Head of caudate nucleus (tissue), 42 donors: ENCODE results near the gene MDN1.
A peak's percentile ranks its signal among the peaks of the same experiment; 100 is the strongest.
"Not testable (repeated sequence)": the region's sequence is repeated elsewhere in the genome, so short reads cannot be mapped to it uniquely, and the experiment has no call there.

Source experiments
- DNase-seq, 42 donors: peaks; one replicate each; pipeline versions ENCODE4 v3.0.0 to v3.0.0-alpha.2; 2020 to 2021; ENCODE audit warnings: mixed read lengths in 7 of 42
- intact Hi-C: fragments of 100-400 bp; cut with DNase I; formaldehyde crosslinking; loops from one replicate; pipeline ENCODE4 v1.15.0; 2022

The MDN1 gene

DNA sequence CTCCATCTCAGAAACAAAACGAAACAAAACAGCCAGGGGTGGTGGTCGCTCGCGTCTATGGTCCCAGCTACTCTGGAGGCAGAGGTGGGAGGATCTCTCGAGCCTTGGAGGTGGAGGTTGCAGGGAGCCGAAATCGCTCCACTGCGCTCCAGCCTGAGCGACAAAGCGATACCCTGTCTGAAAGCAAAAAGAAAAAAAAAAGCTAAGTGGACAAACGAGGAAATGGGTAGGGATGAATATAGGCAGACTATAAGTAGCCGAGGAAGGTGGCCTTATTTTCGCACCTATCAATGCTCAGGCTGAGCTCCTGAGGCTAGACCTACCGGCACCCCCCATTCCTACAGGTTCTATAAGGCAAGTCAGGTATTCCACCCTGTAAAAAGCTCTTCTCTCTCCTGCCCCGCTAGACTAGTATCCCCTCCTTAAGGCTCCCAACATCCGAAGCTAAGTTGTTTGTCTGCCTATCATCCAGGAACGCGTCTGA, 9.4 kb upstream of the MDN1 start:
- peak in 9 of 42 donors; percentile 1 to 39 (median 10) for DNase-seq
- intact Hi-C loops: no loop called here

DNA sequence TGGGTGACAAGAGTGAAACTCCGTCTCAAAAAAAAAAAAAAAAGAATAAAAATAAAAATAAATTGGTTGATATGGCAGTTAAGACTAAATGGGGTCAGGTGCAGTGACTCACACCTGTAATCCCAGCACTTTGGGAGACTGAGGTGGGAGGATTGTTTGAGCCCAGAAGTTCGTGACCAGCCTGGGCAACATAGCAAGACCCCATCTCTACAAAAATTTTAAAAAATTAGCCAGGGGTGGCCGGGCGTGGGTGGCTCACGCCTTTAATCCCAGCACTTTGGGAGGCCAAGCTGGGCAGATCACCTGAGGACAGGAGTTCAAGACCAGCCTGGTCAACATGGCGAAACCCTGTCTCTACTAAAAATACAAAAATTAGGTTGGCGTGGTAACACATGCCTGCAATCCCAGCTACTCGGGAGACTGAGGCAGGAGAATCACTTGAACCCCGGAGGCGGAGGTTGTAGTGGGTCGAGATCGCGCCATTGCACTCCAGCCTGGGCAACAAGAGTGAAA, 8.9 kb upstream of the MDN1 start:
- intact Hi-C loops, DNase-seq: not testable (repeated sequence)

DNA sequence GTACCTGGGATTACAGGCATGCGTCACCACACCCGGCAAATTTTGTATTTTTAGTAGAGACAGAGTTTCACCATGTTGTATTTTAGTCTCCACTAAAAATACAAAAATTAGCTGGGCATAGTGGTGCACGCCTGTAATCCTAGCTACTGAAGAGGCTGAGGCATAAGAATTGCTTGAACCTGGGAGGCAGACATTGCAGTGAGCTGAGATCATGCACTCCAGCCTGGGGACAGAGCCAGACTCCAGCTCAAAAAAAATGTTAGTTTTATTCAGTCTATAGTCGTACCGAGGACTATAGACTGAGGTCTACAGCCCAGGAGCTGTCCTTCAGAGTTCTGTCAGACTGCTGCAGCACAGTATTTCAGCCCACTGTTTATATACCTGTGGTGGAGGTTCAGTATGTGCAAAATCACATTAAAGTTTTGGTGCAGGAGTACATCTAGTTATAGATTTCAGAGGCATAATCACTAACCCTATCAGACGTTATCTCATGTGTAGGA, 6.5 kb upstream of the MDN1 start:
- DNase-seq: no peak
- intact Hi-C loops: no loop called here

DNA sequence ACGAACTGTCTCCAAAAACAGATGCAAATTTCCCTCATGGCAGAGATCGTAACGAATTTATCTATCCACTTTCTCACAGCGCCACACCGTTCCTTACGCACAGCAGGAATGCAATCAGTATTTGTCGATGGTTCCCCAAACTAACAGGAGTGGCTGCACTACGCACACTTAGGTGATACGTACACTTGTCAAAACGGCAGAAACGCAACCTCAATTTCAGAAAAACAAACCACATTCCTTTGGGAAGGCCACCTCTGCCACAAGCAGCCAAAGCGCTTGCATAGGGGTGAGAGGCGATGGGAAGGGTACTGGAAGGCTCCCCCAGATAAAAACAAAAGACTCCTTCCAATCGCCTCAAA, 638 bp downstream of the MDN1 start:
- intact Hi-C loops: no loop called here
- peak in 32 of 42 donors; percentile 2 to 75 (median 36) for DNase-seq

DNA sequence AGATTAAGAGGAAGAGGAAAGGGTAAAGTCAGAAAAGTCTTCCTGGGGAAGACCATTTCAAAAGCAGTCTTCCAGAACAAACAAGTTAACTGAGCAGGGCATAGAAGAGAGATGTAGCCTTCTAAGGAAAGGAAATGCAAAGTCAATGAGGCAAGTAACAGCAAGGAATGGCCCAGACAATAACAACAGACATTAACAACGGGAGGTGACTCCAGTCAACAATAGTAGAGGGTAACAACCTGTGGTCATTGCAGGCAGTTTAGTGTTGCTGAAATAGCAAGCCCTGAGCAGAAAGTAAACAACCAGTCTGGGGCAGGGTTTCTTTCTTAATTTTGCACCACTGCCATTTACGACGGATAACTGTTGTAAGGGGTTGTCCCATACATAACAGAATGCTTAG, 2.1 kb downstream of the MDN1 start:
- no peak for DNase-seq
- intact Hi-C loops: no loop called here

DNA sequence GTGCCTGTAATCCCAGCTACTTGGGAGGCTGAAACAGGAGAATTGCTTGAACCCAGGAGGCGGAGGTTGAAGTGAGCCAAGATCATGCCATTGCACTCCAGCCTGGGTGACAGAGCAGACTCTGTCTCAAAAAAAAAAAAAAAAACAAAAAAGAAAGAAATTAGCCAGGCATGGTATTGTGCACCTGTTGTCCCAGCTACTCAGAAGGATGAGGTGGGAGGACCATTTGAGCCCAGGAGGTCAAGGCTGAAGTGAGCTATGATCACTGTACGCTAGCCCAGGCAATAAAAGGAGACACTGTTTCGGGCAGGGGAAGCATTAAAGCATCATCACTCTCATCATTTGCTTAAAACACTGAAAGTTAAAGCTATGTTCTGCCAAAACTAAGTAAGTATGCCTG, 6.2 kb downstream of the MDN1 start:
- intact Hi-C loops, DNase-seq: not testable (repeated sequence)

DNA sequence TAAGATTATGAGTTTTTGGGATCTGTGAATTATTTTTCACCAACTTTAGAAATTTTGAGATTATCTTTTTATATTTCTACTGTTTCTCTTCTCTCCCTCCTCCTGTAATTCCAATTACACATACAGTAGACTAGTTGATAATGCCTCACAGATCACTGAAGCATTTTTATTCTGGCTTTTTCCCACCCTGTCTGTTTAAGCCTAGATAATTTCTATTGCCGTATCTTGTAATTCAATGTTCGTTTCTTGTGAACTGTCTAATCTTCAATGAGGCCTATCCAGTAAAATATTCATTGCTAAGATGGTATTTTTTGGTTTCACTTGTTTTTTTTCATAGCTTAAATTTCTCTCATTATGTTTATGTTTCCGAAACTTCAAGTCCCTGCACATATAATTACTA, 12.0 kb downstream of the MDN1 start:
- no peak for DNase-seq
- intact Hi-C loops: no loop called here

DNA sequence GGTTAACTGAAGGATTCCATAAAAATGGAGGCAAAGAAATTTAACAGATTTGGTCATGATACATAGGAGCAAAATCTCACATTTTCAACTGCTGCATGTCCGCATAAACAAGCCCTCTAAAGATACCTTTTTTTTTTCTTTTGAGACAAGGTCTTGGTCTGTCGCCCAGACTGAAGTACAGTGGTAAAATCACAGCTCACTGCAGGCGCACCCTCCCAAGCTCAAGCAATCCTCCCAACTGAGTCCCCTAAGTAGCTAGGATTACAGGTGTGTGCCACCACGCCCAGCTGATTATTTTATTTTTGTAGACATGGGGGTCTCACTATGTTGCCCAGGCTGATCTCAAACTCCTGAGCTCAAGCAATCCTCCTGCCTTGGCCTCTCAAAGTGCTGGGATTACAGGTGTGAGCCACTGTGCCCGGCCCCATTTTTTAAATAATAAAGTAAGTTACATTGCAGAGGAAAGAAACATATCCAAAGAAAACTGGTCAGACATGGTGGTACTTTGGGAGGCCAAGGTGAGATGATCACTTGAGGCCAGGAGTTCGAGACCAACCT, 13.7 kb downstream of the MDN1 start:
- intact Hi-C loops: no loop called here
- no peak for DNase-seq

DNA sequence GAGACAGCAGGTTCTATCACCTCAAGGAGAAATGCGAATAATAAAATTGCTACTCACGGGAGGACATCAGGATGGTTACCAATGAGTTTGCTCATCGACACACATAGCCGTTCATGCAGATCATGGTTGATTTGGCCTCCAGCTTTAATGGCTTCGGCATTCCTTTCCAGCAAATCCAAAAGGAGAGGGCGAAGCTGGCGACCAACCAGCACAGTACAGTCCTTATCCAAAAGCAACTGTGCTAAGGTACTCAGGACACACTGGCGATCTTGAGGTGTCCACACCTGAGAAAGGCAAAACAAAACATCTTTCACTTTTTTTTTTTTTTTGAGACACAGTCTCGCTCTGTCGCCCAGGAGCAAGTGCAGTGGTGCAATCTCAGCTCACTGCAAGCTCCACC, 16.3 kb downstream of the MDN1 start:
- no peak for DNase-seq
- intact Hi-C loops: no loop called here

DNA sequence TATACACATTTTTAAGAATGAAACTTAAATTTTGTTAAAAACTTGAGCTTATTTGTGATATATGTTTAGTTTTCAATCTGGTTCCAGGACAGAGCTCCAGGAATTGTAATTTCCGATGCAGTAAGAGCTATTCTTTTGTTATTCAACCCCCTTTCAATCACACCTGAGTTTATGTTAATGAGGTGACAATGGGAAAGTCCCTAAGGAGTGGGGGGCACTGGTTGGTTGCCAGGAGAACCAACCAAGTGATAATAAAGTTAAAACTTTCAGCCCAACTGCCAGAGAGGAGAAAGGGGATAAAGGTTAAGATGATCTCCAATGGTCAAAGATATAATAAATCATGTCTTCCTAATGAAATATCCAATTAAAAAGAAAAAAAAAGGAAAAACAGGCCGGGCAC, 19.8 kb downstream of the MDN1 start:
- DNase-seq: no peak
- intact Hi-C loops: no loop called here

DNA sequence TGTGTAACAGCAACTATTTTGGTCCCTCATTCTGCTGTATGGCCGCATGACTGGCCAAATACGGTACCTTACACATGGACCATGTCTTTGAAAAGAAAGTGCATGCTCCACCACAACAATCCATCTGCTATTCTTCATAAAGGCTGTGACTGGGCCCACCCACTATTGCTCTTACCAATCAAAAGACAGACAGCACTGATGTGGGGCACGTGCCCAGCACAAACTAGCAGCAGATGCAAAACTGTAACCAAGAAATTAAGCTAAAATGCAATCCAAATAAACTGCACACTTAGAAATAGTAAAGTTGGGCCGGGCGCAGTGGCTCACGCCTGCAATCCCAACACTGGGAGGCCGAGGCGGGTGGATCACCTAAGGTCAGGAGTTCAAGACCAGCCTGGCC, 20.5 kb downstream of the MDN1 start:
- DNase-seq: no peak
- intact Hi-C loops: no loop called here

DNA sequence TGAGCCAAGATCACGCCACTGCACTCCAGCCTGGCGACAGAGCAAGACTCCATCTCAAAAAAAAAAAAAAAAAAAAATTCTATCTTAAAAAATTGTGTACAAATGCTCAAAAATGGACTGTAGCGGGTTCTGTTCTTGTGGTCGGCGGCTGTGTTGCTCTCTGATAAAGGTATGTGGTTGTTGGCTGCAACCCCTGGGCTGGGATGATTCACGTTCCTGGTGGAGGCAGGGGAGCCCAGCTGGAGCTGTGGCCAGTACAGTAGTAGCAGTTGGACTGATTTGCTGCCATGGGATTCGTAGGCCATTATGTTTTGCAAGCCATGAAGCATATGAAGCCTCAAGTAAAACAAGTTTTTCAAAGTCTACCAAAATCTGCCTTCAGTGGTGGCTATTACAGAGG, 22.3 kb downstream of the MDN1 start:
- intact Hi-C loops: no loop called here
- no peak for DNase-seq

DNA sequence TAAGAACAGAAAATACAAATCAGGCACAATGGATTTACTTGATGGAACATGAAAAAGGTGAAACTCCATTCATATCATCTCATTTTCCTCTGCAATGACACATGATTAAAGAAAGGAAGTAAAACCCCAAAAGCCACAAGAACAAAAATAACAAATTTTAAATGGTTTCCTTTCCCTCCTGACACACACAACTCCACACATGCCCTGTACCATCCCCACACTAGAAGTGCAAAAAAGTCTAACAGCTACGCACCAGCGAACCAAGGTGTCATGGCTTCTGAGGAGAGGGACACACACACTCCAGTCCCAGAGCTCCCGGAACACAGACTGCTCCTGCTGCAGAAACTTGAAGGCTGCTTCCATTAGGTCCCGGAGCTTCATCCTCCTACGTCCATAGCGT, 25.3 kb downstream of the MDN1 start:
- DNase-seq: no peak
- intact Hi-C loops: no loop called here

DNA sequence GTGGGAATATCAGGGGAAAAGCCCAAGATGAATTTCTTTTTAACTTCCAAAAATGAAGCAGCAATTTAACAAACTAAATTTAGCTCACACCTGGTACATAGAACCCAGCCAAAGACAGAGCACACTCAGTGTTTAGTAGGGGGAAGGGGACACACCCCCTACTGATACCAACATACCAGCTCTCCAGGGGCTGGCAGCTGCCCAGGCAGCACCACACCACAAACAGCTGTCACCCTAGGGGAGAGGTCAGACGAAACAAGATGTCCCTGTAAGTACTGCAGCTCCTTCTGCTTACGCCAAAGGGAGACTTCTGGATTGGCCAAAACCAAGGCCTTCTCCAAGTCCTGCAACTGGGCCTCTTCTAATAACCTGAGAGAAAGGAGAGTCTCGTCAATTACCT, 26.0 kb downstream of the MDN1 start:
- no peak for DNase-seq
- intact Hi-C loops: no loop called here

DNA sequence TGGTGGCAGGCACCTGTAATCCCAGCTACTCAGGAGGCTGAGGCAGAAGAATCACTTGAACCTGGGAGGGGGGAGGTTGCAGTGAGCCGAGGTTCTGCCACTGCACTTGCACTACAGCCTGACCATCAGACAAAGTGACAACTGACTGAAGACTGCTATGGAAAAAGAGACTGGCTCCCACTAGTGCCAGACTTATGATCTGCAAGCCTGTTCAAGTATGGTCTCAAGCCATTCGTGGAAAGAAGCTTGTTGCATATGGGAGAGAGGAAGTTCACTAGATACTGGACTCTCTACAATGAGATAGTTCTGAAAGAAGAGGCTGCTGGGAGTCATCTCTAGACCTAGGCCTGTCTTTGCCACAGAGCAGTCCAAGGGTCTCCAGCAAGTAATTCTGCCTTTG, 26.7 kb downstream of the MDN1 start:
- intact Hi-C loops: no loop called here

DNA sequence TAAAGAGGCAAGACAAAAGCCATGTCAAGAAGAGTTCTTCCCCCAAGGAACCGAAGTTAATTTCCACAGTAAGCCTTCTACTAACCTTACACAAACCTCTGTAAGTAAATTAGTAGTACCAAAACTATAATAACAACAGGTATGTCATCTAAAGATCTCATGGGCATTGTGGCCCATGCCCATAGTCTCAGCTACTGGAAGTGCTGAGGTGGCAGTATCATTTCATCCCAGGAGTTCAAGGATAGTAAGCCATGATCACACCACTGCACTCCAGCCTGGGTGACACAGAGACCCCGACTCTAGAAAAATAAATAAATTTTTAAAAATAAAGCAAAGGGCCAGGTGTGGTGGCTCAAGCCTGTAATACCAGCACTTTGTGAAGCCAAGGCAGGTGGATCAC, 29.2 kb downstream of the MDN1 start:
- DNase-seq: no peak
- intact Hi-C loops: no loop called here

More for the DNA sequence above, 26.7 kb downstream of the MDN1 start:
- peak in 7 of 42 donors; percentile 4 to 40 (median 10) for DNase-seq

DNA sequence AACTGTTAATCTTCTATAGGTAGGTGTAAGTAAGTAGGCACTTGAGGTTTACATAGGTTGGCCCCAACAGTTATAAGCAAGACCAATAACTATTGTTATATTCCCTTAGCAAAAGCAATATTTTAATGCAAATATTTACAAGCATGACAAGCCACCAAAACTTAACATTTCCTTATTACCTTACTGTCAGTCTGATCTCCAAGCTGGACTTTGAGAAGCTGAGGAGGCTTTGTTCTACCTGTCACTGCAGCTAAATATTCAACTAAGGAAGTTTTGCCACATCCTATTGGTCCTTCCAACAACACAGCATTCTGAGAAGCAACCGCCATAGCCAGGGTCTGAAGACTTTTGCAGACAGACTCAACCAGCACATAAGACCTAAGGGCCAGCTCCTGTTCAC, 29.6 kb downstream of the MDN1 start:
- DNase-seq: no peak
- intact Hi-C loops: no loop called here

DNA sequence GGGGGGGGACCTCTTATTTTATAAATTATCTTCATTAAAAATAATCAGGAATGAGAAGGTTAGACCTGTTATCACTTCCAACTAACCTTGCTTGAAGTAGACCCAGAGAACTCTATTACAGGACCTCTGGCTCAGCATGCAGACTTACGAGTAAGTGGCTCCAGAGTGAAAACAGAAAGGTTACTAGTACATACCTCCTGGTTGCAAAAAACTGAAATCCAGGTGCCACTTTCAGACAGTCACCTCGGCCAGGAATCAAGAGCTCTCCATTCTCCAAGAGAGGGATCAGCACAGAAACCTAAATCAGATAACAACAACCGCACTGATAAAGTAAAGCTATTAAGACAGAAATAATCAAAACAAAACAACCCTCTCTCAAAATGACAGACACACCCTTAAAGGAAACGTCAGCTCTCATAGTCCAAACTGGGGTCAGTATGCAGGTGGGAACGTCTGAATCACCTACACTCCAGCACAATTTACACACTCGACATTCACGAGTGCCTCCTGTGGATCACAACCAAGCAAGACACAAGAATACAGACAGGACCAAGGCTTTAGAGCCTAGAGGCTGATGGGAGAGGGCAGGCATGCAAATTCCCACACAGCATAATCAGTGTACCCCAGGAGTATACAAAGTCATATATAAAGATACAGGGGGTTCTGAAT, 31.8 kb downstream of the MDN1 start:
- DNase-seq: no peak
- intact Hi-C loops: no loop called here

DNA sequence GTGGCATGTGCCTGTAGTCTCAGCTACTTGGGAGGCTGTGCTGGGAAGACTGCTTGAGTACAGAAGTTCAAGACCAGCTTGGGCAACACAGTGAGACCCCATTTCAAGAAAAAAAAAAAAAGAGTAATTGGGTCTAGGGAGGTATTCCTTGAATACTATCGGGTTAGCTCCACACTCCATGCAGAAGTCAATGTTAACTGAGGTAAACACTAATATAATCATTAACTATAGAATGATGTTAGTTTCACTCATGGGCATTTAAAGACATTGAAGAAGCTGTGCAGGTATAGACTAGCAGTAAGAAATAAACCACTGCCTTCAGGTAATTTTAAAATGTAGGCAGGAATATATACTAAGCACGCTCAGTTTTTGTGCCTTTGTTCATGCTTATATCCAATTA, 32.6 kb downstream of the MDN1 start:
- intact Hi-C loops: no loop called here
- DNase-seq: no peak

DNA sequence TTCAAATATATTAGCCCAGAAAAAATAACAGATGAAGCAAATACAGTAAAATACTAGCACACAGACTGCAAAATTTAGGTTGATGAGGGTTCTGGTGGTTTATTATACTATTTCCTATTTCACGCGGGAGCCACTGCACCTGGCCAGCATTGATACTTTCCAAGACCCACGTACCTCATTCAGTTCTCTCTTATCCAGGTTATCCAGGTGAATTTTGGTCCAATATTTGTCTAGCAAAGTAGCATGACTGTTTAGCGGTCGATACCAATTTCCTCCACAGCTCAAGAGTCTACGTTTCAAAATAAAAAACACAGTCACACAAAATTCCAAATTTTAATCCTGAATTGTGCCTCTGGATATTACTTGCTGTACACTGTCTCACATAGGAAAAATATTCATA, 34.8 kb downstream of the MDN1 start:
- no peak for DNase-seq
- intact Hi-C loops: no loop called here

DNA sequence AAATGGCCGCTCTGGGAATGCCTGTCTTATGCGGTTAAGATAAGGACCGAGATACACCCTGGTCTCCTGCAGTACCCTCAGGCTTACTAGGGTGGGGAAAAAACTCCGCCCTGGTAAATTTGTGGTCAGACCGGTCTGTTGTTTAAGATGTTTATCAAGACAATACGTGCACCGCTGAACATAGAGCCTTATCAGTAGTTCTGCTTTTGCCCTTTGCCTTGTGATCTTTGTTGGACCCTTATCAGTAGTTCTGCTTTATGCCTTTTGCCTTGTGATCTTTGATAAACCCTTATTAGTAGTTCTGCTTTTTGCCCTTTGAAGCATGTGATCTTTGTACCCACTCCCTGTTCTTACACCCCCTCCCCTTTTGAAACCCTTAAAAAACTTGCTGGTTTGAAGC, 36.3 kb downstream of the MDN1 start:
- DNase-seq, intact Hi-C loops: not testable (repeated sequence)
